Erythroblast (primary cell): ENCODE measurements around the gene CD300LB.
A peak's percentile ranks its signal among the peaks of the same experiment; 100 is the strongest.
"Not testable (repeated sequence)": the region's sequence is repeated elsewhere in the genome, so short reads cannot be mapped to it uniquely, and the experiment has no call there.

Experiments
- DNase-seq, 2 experiments: peaks; one replicate each; lab custom pipeline; 2025; lab: John Stamatoyannopoulos, UW
- GATA1 ChIP-seq: IDR thresholded peaks from 2 replicates; pipeline ENCODE4 v1.6.1; 2011; ENCODE audit warnings: low read depth, mild to moderate bottlenecking, control low read depth, low read length, moderate library complexity
- POLR2A ChIP-seq: IDR thresholded peaks from 2 replicates; pipeline ENCODE4 v1.6.1; 2011; ENCODE audit warnings: mild to moderate bottlenecking, low read length

Gene CD300LB

GRCh38 chr17:74512036-74512435, 19.2 kb downstream of the CD300LB start:
- no peak for TF ChIP-seq POLR2A
- no peak for TF ChIP-seq GATA1
- no peak for DNase-seq

DNA sequence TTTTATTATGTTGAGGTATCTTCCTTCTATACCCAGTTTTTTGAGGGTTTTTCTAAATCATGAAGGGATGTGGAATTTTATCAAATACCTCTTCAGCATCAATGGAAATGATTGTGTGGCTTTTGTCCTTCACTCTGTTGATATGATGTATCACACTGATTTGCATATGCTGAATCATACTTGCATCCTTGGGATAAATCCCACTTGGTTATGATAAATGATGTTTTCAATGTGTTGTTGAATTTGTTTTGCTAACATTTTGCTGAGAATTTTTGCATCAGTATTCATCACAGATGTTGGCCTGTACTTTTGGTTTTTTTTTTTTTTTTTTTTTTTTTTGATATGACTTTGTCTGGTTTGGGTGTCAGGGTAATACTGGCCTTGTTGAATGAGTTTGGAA, 23.1 kb downstream of the CD300LB start:
- DNase-seq: no peak
- TF ChIP-seq GATA1: no peak
- TF ChIP-seq POLR2A: no peak

GRCh38 chr17:74503949-74504348, 27.3 kb downstream of the CD300LB start:
- not testable (repeated sequence) for DNase-seq

DNA sequence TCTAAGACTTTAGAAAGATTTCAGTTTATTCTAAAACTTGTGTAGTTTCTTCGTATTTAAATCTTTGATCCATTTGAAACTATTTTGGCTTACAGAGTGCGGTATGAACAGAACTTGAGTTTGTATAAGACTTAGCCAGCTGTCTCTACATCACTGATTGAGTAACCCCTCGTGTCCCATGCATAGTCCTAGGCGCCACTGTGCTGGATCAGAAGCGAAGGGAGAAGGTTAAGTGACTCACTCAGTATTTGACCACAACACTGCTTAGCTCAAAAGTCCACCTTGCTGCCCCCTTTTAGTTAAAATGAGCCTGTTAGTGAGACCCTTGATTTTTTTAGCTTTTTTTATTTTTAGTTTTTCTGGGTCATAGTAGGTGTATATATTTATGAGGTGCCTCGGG, 28.4 kb downstream of the CD300LB start:
- no peak for DNase-seq
- TF ChIP-seq GATA1 (no peak), POLR2A (no peak)

DNA sequence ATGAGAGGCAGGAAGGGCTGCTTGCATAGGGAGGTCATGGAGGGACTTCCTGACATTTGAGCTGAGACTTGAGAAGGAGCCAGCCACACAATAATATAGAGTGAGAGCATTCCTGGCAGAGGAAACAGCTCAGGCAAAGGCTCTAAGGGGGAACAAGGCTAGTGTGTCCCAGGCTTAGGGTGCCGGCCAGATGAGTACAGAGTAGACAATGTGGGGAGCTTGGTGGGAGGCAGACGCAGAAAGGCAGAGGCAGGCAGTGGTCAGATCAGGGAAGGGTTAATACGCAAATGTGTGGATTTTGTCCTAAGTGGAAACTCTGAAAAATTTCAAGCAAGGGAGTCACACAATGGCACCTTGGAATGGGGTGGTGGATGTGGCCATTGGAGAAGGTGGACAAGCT, 31.3 kb downstream of the CD300LB start:
- TF ChIP-seq GATA1 (no peak), POLR2A (no peak)
- no peak for DNase-seq

DNA sequence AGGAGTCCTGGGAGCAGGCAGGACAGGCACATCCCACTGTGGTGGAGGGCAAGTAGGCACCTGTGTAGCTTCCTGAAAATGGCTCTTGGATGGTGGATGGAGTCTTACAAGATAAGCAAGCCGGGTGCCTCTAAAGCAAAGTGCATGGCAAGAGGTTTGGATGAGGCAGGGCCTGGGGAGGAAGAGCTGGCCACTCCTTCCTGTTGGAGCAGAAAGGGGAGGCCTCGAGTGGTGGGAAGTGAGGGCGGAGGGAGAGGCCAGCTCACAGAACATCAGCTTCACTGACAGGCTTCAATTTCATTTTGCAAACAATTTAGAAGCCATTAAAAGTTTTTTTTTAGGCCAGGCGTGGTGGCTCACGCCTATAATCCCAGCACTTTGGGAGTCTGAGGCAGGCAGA, 33.8 kb downstream of the CD300LB start:
- DNase-seq: no peak
- TF ChIP-seq POLR2A: no peak
- no peak for TF ChIP-seq GATA1

DNA sequence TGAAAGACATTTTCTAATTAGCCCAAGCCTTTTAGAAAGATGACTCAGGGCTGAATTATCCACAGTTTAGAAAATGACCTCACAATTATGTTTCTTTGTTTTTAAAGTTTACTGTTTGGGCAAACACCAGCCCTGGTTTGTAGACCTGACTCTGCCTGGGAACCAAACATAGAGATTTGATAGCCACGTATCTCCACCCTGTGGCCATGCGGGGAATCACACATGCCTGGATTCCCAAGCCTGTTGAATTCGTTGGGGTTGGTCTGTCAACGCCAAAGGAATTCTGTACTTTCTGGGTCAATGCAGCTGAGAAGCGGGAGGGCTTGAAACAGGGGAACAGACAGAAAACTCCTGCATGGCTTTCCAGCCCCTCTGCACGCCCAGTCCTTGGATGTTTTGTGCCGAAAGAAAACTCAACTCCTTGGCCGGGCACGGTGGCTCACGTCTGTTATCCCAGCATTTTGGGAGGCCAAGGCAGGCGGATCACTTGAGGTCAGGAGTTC, 37.9 kb downstream of the CD300LB start:
- TF ChIP-seq GATA1 (no peak), POLR2A (no peak)
- peak; percentile 40 to 70 for DNase-seq

- no peak for TF ChIP-seq POLR2A
- TF ChIP-seq GATA1: no peak
- no peak for DNase-seq
Observed at GRCh38 chr17:74491626-74492025, 39.6 kb downstream of the CD300LB start.

DNA sequence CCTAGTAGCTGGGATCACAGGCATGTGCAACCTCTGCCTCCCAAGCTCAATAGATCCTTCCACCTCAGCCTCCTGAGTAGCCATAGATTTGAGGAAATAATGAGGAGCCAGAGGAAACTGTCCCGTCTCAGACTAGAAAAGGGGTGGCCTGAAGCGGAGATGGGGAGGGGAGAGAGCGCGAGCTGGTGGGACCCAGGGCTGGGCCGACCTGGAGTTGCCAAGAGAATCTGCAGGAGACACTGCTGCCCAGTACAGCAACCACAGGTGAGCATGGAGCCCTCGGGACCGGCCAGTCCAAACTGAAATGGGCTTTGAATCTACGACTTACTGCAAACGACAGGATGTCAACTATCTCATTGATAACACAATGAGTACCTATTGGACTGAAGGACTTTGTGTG, 40.6 kb downstream of the CD300LB start:
- DNase-seq: no peak
- no peak for TF ChIP-seq POLR2A
- TF ChIP-seq GATA1: no peak

DNA sequence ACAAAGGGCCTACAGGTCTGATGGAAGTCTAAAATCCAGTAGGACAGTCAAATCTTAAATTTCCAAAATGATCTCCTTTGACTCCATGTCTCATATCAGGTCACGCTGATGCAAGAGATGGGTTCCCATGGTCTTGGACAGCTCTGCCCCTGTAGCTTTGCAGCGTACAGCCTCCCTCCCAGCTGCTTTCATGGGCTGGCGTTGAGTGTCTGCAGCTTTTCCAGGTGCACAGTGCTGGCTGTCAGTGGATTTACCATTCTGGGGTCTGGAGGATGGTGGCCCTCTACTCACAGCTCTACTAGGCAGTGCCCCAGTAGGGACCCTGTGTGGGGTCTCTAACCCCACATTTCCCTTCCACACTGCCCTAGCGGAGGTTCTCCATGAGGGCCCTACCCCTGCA, 43.0 kb downstream of the CD300LB start:
- not testable (repeated sequence) for DNase-seq

DNA sequence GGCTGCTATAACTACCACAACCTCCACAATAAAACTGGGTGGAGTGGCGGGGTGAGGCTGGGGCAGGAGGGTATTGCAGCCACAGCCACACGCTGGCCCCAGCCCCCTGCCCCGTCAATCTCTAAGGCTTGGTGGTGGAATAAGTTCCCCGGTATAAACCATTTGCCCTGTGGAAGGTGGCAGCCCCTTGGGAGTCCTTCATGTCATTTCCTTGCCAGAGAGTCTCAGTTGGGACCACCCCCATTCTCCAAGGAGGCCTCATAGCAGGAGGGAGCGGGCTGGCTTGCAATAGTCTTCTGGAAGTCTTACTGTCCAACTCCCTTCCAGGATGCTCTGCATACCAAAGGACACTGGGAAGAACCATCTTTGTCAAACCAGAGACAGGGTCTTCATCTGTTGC, 45.4 kb downstream of the CD300LB start:
- TF ChIP-seq GATA1: no peak
- TF ChIP-seq POLR2A: no peak
- DNase-seq: no peak

- TF ChIP-seq POLR2A (no peak), GATA1 (no peak)
- no peak for DNase-seq
Observed at GRCh38 chr17:74485022-74485743, 46.1 kb downstream of the CD300LB start.

- TF ChIP-seq POLR2A (no peak), GATA1 (no peak)
- no peak for DNase-seq
Observed at GRCh38 chr17:74484066-74484465, 47.2 kb downstream of the CD300LB start.

DNA sequence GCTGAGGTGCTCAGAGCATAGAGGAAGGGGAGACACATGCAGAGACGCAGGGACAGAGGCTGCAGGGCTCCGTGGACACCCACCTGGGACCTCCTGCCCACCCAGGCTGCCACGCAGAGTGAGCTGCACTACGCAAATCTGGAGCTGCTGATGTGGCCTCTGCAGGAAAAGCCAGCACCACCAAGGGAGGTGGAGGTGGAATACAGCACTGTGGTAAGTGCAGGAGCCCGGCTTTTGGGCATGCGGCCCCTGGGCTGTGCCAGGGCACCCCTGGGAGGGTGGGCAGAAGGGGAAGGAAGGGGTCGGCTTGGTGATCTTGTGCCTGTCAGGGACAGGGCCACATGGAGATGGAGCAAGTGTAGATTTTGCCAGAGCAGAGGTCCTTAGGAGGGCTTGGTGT, 49.7 kb downstream of the CD300LB start:
- TF ChIP-seq GATA1 (no peak), POLR2A (no peak)
- DNase-seq: no peak

DNA sequence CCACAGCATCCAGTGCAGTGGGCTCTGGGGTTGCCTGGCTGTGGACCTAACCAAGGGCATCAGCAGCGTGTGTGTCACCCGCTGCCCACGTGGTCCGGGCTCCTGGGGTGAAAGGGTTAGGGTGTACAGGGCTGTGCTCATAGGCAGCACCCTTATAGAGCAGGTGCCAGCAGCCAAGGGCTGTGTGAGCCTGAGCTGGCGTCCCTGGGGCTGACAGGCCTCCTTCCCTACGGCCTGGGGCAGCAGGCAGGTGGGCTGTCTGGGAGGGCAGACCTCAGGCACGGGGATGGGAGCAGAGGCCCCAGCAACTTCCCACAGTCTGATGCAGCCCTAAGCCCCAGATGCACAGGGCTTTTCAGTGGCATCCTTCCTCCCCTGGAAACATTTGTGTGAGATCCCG, 51.0 kb downstream of the CD300LB start:
- no peak for DNase-seq
- TF ChIP-seq GATA1 (no peak), POLR2A (no peak)
